Measurements from ENCODE around the gene USH2A. TPM values are rescaled to one million over a fixed set of nuclear protein-coding genes. Genes with fewer than 3 reads are reported as not detected.
"Not testable (repeated sequence)": the region's sequence is repeated elsewhere in the genome, so short reads cannot be mapped to it uniquely, and the experiment has no call there.

The USH2A gene
- total RNA-seq, 1 experiment from 2014 or later: not detected

GRCh38 chr1:216015116-216015515, 408.1 kb downstream of the USH2A start:
- ChIA-PET POLR2A (ENCODE audit: low non-redundant PET) (no interaction called here), CTCF (no interaction called here)
- no TSS peak for BruUV-seq (replicated peaks)
- H3K27me3 ChIP-seq (replicated peaks; ENCODE audit: insufficient read depth, low read depth, low read length, poor library complexity): peaks cover 13% of the 10 kb centered on the region
- TF ChIP-seq EZH2 (IDR thresholded peaks at IDR 0.05; ENCODE audit: borderline replicate concordance, low read depth, low read length, poor library complexity, severe bottlenecking) (no peak), CTCF (conservative IDR thresholded peaks at IDR 0.05; ENCODE audit: low read depth, low read length) (no peak)
- H3K4me1 ChIP-seq (ENCODE audit: insufficient read depth, low read length, poor library complexity, severe bottlenecking): no peaks in the 10 kb centered on the region
- intact Hi-C loops (cut with micrococcal nuclease; ENCODE audit: unreplicated experiment): no loop called here
- H3K36me3 ChIP-seq (ENCODE audit: insufficient read depth, low read length, poor library complexity, severe bottlenecking): no peaks in the 10 kb centered on the region
- no peak for DNase-seq (ENCODE audit: low spot score)
- no peak overlapping the region for H3K27ac ChIP-seq (ENCODE audit: low read depth, low read length, poor library complexity, severe bottlenecking)
- H3K9me3 ChIP-seq (ENCODE audit: low read depth, low read length, poor library complexity, severe bottlenecking): no peaks in the 10 kb centered on the region
- H3K4me3 ChIP-seq (ENCODE audit: low read depth, low read length, poor library complexity, severe bottlenecking): no peak overlapping the region

GRCh38 chr1:216014086-216014485, 409.2 kb downstream of the USH2A start:
- peaks cover 8% of the 10 kb centered on the region for H3K27me3 ChIP-seq (replicated peaks; ENCODE audit: insufficient read depth, low read depth, low read length, poor library complexity)
- no peak for DNase-seq (ENCODE audit: low spot score)
- H3K27ac ChIP-seq (ENCODE audit: low read depth, low read length, poor library complexity, severe bottlenecking): no peak overlapping the region
- intact Hi-C loops (cut with micrococcal nuclease; ENCODE audit: unreplicated experiment): no loop called here
- H3K4me1 ChIP-seq (ENCODE audit: insufficient read depth, low read length, poor library complexity, severe bottlenecking): no peaks in the 10 kb centered on the region
- POLR2A ChIA-PET (ENCODE audit: low non-redundant PET): no interaction called here
- H3K36me3 ChIP-seq (ENCODE audit: insufficient read depth, low read length, poor library complexity, severe bottlenecking): no peaks in the 10 kb centered on the region
- H3K4me3 ChIP-seq (ENCODE audit: low read depth, low read length, poor library complexity, severe bottlenecking): no peak overlapping the region
- H3K9me3 ChIP-seq (ENCODE audit: low read depth, low read length, poor library complexity, severe bottlenecking): no peaks in the 10 kb centered on the region
- TF ChIP-seq EZH2 (IDR thresholded peaks at IDR 0.05; ENCODE audit: borderline replicate concordance, low read depth, low read length, poor library complexity, severe bottlenecking) (no peak), CTCF (conservative IDR thresholded peaks at IDR 0.05; ENCODE audit: low read depth, low read length) (no peak)
- BruUV-seq (replicated peaks): no TSS peak
- CTCF ChIA-PET: no interaction called here

GRCh38 chr1:216009456-216009855, 413.8 kb downstream of the USH2A start:
- BruUV-seq (replicated peaks); POLR2A ChIA-PET (ENCODE audit: low non-redundant PET); H3K36me3 ChIP-seq (ENCODE audit: insufficient read depth, low read length, poor library complexity, severe bottlenecking); CTCF ChIA-PET; DNase-seq (ENCODE audit: low spot score); H3K27ac ChIP-seq (ENCODE audit: low read depth, low read length, poor library complexity, severe bottlenecking); H3K9me3 ChIP-seq (ENCODE audit: low read depth, low read length, poor library complexity, severe bottlenecking); intact Hi-C loops (cut with micrococcal nuclease; ENCODE audit: unreplicated experiment); H3K4me3 ChIP-seq (ENCODE audit: low read depth, low read length, poor library complexity, severe bottlenecking); H3K4me1 ChIP-seq (ENCODE audit: insufficient read depth, low read length, poor library complexity, severe bottlenecking): not testable (repeated sequence)
- peaks cover 19% of the 10 kb centered on the region for H3K27me3 ChIP-seq (replicated peaks; ENCODE audit: insufficient read depth, low read depth, low read length, poor library complexity)

GRCh38 chr1:216005916-216006315, 417.3 kb downstream of the USH2A start:
- peak; percentile 10 for DNase-seq (ENCODE audit: low spot score)
- Histone ChIP-seq H3K27me3 (replicated peaks; ENCODE audit: insufficient read depth, low read depth, low read length, poor library complexity) (peaks cover 38% of the 10 kb centered on the region), H3K9me3 (ENCODE audit: low read depth, low read length, poor library complexity, severe bottlenecking) (no peaks in the 10 kb centered on the region), H3K4me1 (ENCODE audit: insufficient read depth, low read length, poor library complexity, severe bottlenecking) (no peaks in the 10 kb centered on the region), H3K27ac (ENCODE audit: low read depth, low read length, poor library complexity, severe bottlenecking) (no peak overlapping the region), H3K36me3 (ENCODE audit: insufficient read depth, low read length, poor library complexity, severe bottlenecking) (no peaks in the 10 kb centered on the region), H3K4me3 (ENCODE audit: low read depth, low read length, poor library complexity, severe bottlenecking) (no peak overlapping the region)
- ChIA-PET CTCF (no interaction called here), POLR2A (ENCODE audit: low non-redundant PET) (no interaction called here)
- no TSS peak for BruUV-seq (replicated peaks)
- TF ChIP-seq CTCF (conservative IDR thresholded peaks at IDR 0.05; ENCODE audit: low read depth, low read length): no peak
- no peak for TF ChIP-seq EZH2 (IDR thresholded peaks at IDR 0.05; ENCODE audit: borderline replicate concordance, low read depth, low read length, poor library complexity, severe bottlenecking)
- intact Hi-C loops (cut with micrococcal nuclease; ENCODE audit: unreplicated experiment): no loop called here

Data from A673 (cell line).